Thoracic aorta (tissue), 2 donors: ENCODE measurements around the gene SLC25A6. TPM values are rescaled to one million over a fixed set of nuclear protein-coding genes. Genes with fewer than 3 reads are reported as not detected.

Source experiments
- ATAC-seq: fragments of 150-250 bp; one replicate; pipeline ENCODE4 v1.8.0; 2017; ENCODE audit warnings: low read depth; ENCODE audit not compliant: insufficient number of reproducible peaks, low FRiP score
- DNase-seq: peaks from one replicate; pipeline ENCODE4 v3.0.0-alpha.2; 2020; ENCODE audit warnings: low spot score
- H3K27ac ChIP-seq, 2 donors: fragments of 200-600 bp; sonication (generic); 1 replicate in 1 of 2; 2 replicates in 1 of 2; pipeline ENCODE4 v1.5.1; 2016; ENCODE audit warnings: mild to moderate bottlenecking in 2 of 2, moderate library complexity in 2 of 2
- H3K27me3 ChIP-seq: fragments of 200-600 bp; sonication (generic); replicated peaks from 2 replicates; pipeline ENCODE4 v1.6.0; 2016; ENCODE audit warnings: mild to moderate bottlenecking; ENCODE audit not compliant: insufficient read depth
- H3K36me3 ChIP-seq: fragments of 200-600 bp; sonication (generic); one replicate; pipeline ENCODE4 v1.5.1; 2016
- H3K4me1 ChIP-seq, 2 donors: fragments of 200-600 bp; sonication (generic); 1 replicate in 1 of 2; 2 replicates in 1 of 2; pipeline versions ENCODE4 v1.5.1 to v1.6.0; 2016; ENCODE audit warnings: low read depth in 2 of 2, mild to moderate bottlenecking in 1 of 2; ENCODE audit not compliant: control insufficient read depth in 1 of 2
- H3K4me3 ChIP-seq: fragments of 200-600 bp; sonication (generic); 2 replicates; pipeline ENCODE4 v1.5.1; 2016; ENCODE audit warnings: mild to moderate bottlenecking
- H3K9me3 ChIP-seq: fragments of 200-600 bp; sonication (generic); 2 replicates; pipeline ENCODE4 v1.5.1; 2016
- total RNA-seq, 2 donors: library from RNA; depleted of rRNA; stranded (reverse); fragments of >200 nt; gene quantifications; one replicate each; pipeline versions ENCODE4 v1.1.0 to v1.2.3, GENCODE V29; 2016
- TF ChIP-seq, protein P1 (sequence below): fragments of 200-600 bp; sonication (generic); IDR thresholded peaks from one replicate; pipeline ENCODE4 v1.5.1; 2019; ENCODE audit warnings: antibody characterized with exemption

SLC25A6 gene
- total RNA-seq, 2 donors from 2014 or later: 172 to 211 TPM

DNA sequence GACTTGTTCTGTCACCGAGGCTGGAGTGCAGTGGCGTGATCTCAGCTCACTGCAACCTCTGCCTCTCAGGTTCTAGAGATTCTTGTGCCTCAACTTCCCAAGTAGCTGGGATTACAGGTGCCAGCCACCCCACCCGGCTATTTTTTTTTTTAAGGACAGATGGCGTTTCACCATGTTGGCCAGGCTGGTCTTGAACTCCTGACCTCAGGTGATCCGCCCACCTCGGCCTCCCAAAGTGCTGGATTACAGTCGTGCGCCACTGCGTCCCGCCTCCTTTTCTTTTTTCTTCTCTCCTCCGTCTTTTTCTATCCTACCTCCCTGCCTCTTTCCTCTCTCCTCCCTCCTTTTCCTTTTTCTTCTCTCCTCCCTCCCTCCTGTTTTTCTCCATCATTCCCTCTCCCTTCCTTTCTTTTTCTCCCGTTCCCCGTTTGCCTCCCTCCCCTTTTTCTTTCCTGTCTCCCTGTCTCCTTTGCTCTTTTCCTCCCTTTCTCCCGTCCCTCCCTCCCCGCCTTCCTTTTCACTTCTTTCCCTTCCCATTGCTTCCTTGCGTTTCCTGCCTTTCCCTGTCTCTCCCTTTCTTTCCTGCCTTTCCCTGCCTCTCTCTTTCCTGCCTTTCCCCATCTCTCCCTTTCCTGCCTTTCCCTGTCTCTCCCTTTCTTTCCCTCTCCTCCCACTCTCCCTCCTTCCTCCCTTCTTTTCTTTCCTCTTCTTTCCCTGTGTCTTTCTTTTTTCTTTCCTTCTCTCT is 2.1 kb upstream of the SLC25A6 start:
- TF ChIP-seq, protein P1, sequence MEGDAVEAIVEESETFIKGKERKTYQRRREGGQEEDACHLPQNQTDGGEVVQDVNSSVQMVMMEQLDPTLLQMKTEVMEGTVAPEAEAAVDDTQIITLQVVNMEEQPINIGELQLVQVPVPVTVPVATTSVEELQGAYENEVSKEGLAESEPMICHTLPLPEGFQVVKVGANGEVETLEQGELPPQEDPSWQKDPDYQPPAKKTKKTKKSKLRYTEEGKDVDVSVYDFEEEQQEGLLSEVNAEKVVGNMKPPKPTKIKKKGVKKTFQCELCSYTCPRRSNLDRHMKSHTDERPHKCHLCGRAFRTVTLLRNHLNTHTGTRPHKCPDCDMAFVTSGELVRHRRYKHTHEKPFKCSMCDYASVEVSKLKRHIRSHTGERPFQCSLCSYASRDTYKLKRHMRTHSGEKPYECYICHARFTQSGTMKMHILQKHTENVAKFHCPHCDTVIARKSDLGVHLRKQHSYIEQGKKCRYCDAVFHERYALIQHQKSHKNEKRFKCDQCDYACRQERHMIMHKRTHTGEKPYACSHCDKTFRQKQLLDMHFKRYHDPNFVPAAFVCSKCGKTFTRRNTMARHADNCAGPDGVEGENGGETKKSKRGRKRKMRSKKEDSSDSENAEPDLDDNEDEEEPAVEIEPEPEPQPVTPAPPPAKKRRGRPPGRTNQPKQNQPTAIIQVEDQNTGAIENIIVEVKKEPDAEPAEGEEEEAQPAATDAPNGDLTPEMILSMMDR: no peak
- no peak for DNase-seq
- peak overlapping the region in 1 of 2 donors; percentile 55 for H3K27ac ChIP-seq

DNA sequence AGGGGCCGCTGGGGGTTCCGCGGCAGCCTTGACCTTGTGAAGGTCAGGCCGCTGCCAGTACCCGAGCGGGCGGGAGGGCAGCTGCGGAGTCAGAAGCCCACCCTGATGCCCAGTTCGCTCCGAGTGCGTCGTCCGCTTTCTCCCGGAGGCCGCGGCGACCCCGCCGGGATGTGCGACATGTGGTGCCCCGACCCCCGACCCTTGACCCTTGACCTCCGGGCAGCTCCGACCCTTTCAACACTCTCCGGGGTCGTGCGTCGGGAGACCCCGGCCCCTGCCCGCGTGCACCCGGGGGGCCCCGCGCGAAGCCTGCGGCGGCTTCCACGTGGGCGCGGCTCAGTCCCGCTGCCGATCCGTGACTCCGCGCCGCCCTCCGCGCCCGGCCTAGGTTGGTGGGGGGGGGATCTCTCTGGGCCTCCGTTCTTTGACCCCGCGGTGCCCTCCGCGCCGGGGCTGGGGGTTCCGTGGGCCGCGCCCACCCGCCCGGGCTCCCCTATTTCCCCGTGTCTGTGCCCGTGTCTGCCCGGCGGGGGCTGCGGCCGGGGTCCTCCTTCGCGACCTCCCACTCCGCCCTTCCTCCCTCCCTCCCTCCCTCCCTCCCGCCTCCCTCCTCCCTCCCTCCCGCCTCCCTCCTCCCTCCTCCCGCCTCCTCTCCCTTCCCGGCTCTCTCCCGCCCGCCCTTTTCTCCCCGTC is 609 bp upstream of the SLC25A6 start:
- TF ChIP-seq, protein P1: no peak
- DNase-seq (no peak), ATAC-seq (peak; percentile 46)
- no peaks in the 10 kb centered on the region for H3K27me3 ChIP-seq
- H3K27ac ChIP-seq: peak overlapping the region; percentile 94 to 95
- peaks cover 28% of the 10 kb centered on the region for H3K36me3 ChIP-seq
- H3K4me3 ChIP-seq: peak overlapping the region; percentile 93
- H3K4me1 ChIP-seq: peaks cover 17 to 38% of the 10 kb centered on the region in 2 donors
- no peaks in the 10 kb centered on the region for H3K9me3 ChIP-seq

More for the DNA sequence above, 2.1 kb upstream of the SLC25A6 start:
- no peaks in the 10 kb centered on the region for H3K27me3 ChIP-seq
- H3K4me3 ChIP-seq: no peak overlapping the region
- peaks cover 13% of the 10 kb centered on the region for H3K36me3 ChIP-seq
- H3K9me3 ChIP-seq: no peaks in the 10 kb centered on the region
- peaks cover 14 to 36% of the 10 kb centered on the region in 2 donors for H3K4me1 ChIP-seq
- no peak for ATAC-seq

DNA sequence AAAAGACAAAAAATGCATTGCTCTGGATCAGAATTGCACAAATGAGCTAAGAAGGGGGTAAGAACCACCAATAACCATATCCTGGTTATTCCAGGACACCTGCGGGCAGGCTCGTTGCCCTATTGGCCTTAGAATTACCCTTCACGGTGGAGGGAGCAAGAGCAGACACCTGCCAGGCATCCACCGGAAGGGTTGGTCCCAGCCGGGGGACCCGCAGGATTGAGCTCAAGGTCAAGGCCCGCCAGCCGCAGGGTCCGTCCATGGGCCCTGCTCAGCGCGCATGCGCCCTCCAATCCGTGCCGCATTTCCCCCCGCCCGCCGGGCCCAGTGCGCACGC is 575 bp downstream of the SLC25A6 start:
- no peak for ATAC-seq
- peak overlapping the region; percentile 93 for H3K4me3 ChIP-seq
- H3K4me1 ChIP-seq: peaks cover 17 to 38% of the 10 kb centered on the region in 2 donors
- H3K27me3 ChIP-seq: no peaks in the 10 kb centered on the region
- no peak for DNase-seq
- H3K36me3 ChIP-seq: peaks cover 40% of the 10 kb centered on the region
- no peaks in the 10 kb centered on the region for H3K9me3 ChIP-seq
- TF ChIP-seq, protein P1: no peak
- H3K27ac ChIP-seq: peak overlapping the region; percentile 94 to 99

GRCh38 chrX:1390621-1391369 is 1.1 kb downstream of the SLC25A6 start:
- TF ChIP-seq, protein P1: no peak
- no peaks in the 10 kb centered on the region for H3K9me3 ChIP-seq
- H3K27ac ChIP-seq: peak overlapping the region; percentile 94 to 99
- DNase-seq (no peak), ATAC-seq (no peak)
- H3K4me1 ChIP-seq: peaks cover 17 to 38% of the 10 kb centered on the region in 2 donors
- H3K27me3 ChIP-seq: no peaks in the 10 kb centered on the region
- H3K4me3 ChIP-seq: peak overlapping the region; percentile 93
- H3K36me3 ChIP-seq: peaks cover 45% of the 10 kb centered on the region

DNA sequence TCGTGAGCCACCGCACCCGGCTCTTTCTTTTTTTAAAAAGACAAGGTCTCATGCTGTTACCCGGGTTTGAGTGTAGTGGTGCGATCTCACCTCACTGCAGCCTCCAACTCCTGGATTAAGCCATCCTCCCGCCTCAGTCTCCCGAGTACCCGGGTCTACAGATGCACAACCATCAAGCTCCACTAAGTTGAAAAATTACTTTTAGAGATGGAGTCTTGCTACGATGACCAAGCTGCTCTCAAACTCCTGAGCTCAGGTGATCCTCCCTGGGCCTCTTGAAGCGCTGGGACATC is 2.0 kb downstream of the SLC25A6 start:
- H3K27ac ChIP-seq: no peak overlapping the region
- no peaks in the 10 kb centered on the region for H3K9me3 ChIP-seq
- H3K4me1 ChIP-seq: peaks cover 17 to 37% of the 10 kb centered on the region in 2 donors
- DNase-seq (no peak), ATAC-seq (no peak)
- peaks cover 52% of the 10 kb centered on the region for H3K36me3 ChIP-seq
- TF ChIP-seq, protein P1: no peak
- H3K27me3 ChIP-seq: no peaks in the 10 kb centered on the region
- no peak overlapping the region for H3K4me3 ChIP-seq
